Nephron progenitor cell (in vitro differentiated cells): ENCODE measurements around the gene TMEM168.

ENCODE experiments used
- DNase-seq: peaks from one replicate; pipeline ENCODE4 v3.0.0; 2021
- H3K27ac Mint-ChIP-seq: 2 replicates; pipeline ENCODE4 v1.8.0; 2021; ENCODE audit warnings: mild to moderate bottlenecking, moderate library complexity, mixed read lengths
- H3K27me3 Mint-ChIP-seq: 2 replicates; pipeline ENCODE4 v1.8.0; 2021; ENCODE audit warnings: mild to moderate bottlenecking, low read depth, mixed read lengths; ENCODE audit not compliant: poor library complexity
- H3K36me3 Mint-ChIP-seq: 2 replicates; pipeline ENCODE4 v1.8.0; 2021; ENCODE audit warnings: low read depth, mixed read lengths
- H3K4me1 Mint-ChIP-seq: 2 replicates; pipeline ENCODE4 v1.8.0; 2021; ENCODE audit warnings: mixed read lengths
- H3K4me3 Mint-ChIP-seq: 2 replicates; pipeline ENCODE4 v1.8.0; 2021; ENCODE audit warnings: mild to moderate bottlenecking, moderate library complexity, mixed read lengths
- H3K9me3 Mint-ChIP-seq: 2 replicates; pipeline ENCODE4 v1.8.0; 2021; ENCODE audit warnings: mild to moderate bottlenecking, moderate library complexity, mixed read lengths
- TF ChIP-seq, protein P1 (sequence below): fragments of 200-600 bp; sonication (generic); IDR thresholded peaks from 2 replicates; pipeline ENCODE4 v1.5.0; 2021; ENCODE audit warnings: antibody characterized with exemption

The TMEM168 gene

DNA sequence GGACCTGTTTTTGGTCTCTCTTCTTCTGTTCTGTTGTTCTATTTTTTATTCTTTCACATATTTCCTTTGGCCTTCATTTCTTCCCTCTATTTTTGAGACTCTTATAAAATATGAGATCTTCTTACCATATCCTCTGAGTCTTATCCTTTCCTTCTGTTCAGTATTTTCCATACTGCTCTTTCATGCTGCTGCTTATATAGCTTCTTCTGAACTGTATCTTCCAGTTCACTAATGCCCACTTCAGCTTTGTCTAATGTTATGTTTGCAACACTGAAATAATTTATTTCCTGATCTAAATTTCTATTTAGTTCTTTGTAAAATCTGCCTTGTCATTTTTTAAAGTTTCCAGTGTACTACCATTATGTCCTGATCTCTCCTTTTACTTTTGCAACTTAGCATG is 12.8 kb downstream of the TMEM168 start:
- Mint-ChIP-seq H3K36me3 (peaks cover 41% of the 10 kb centered on the region), H3K27ac (no peak overlapping the region), H3K4me1 (no peaks in the 10 kb centered on the region), H3K9me3 (no peaks in the 10 kb centered on the region), H3K4me3 (no peak overlapping the region), H3K27me3 (no peaks in the 10 kb centered on the region)
- TF ChIP-seq, protein P1, sequence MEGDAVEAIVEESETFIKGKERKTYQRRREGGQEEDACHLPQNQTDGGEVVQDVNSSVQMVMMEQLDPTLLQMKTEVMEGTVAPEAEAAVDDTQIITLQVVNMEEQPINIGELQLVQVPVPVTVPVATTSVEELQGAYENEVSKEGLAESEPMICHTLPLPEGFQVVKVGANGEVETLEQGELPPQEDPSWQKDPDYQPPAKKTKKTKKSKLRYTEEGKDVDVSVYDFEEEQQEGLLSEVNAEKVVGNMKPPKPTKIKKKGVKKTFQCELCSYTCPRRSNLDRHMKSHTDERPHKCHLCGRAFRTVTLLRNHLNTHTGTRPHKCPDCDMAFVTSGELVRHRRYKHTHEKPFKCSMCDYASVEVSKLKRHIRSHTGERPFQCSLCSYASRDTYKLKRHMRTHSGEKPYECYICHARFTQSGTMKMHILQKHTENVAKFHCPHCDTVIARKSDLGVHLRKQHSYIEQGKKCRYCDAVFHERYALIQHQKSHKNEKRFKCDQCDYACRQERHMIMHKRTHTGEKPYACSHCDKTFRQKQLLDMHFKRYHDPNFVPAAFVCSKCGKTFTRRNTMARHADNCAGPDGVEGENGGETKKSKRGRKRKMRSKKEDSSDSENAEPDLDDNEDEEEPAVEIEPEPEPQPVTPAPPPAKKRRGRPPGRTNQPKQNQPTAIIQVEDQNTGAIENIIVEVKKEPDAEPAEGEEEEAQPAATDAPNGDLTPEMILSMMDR, result no peak
- no peak for DNase-seq

DNA sequence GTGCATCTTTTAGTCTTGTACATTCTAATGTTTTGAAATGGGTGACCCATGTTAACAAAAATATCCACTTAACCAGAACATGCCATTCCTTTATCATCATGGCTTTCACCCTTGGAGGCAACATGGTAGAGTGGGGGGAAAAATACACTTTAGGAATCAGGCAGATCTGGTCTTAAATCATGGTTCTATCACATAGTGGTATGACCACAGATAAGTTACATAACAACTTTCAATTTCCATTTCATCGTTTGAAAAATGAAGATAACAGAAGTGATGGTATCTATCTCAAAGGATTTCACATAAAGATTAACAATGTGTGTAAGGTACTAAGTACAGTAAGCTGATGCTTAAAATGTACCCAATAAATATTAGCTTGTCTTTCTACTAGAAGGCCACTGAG is 19.0 kb downstream of the TMEM168 start:
- Mint-ChIP-seq H3K4me1 (no peaks in the 10 kb centered on the region), H3K27ac (no peak overlapping the region), H3K36me3 (peaks cover 5% of the 10 kb centered on the region)

DNA sequence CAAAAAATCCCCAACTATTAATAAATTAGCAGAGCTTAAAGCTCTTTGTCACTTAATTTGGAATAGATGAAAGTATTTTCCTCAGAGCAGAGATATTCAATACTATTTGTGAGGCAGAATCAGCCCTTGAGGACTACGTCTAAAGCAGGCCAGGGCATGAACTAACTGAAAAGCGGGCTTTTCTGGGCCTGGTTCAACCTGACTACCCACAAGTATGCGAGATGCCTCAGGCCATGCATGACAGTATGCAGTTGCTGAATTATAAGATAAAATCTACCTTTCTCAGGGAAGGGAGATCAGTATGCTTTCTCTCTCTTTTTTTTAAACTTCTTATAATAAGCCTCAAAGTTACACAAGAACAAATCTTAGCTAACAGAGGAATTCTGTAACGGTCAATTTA is 20.1 kb downstream of the TMEM168 start:
- Mint-ChIP-seq H3K27me3 (no peaks in the 10 kb centered on the region), H3K4me1 (no peaks in the 10 kb centered on the region), H3K9me3 (no peaks in the 10 kb centered on the region), H3K4me3 (no peak overlapping the region), H3K36me3 (peaks cover 5% of the 10 kb centered on the region), H3K27ac (no peak overlapping the region)
- TF ChIP-seq, protein P1, result no peak
- no peak for DNase-seq

More for the DNA sequence above, 19.0 kb downstream of the TMEM168 start:
- H3K27me3 Mint-ChIP-seq, result no peaks in the 10 kb centered on the region
- DNase-seq, result no peak
- no peaks in the 10 kb centered on the region for H3K9me3 Mint-ChIP-seq
- TF ChIP-seq, protein P1, result no peak
- no peak overlapping the region for H3K4me3 Mint-ChIP-seq

DNA sequence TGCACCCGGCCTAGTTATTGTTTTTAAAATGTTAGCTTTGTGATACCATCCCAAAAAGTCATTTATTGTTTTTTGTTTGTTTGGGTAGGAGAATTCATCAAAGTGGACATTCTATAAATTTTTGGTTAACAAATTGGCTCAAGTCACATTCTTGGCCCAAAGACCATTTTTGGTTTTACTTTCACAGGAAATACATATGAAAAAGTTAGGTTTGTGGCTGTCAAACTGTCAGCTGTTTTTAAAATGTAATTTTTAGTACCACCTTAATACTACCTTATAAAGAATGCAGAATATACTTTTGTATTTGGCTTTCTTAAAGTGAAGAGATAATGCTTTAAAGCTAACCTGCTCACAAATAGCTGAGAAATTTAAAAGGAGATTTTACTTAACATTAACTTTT is 25.1 kb downstream of the TMEM168 start:
- no peaks in the 10 kb centered on the region for H3K9me3 Mint-ChIP-seq
- no peaks in the 10 kb centered on the region for H3K27me3 Mint-ChIP-seq
- H3K27ac Mint-ChIP-seq, result no peak overlapping the region
- no peak for DNase-seq
- TF ChIP-seq, protein P1, result no peak
- H3K4me1 Mint-ChIP-seq, result no peaks in the 10 kb centered on the region
- H3K36me3 Mint-ChIP-seq, result peaks cover 5% of the 10 kb centered on the region
- no peak overlapping the region for H3K4me3 Mint-ChIP-seq

GRCh38 chr7:112763996-112764395 is 26.2 kb downstream of the TMEM168 start:
- no peaks in the 10 kb centered on the region for H3K4me1 Mint-ChIP-seq

DNA sequence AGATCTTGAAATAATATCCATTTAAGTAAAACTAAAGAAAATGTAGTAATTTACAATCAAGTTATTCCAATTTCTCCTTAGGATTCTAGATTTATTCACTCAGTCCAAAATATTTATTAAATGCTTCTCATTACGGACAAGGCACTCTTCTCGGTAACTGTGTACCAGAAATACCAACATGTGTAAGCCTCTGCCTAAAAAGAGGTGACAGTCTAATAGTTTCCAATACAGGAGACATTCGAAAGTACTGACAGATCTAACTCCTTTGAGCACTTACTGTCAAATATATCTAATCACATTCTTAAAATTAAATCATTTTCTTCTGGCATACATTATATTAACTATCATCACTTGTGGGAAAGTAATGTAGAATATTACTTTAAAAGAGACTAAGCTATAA is 26.9 kb downstream of the TMEM168 start:
- H3K9me3 Mint-ChIP-seq, result no peaks in the 10 kb centered on the region

More at GRCh38 chr7:112763996-112764395, 26.2 kb downstream of the TMEM168 start:
- Mint-ChIP-seq H3K9me3 (no peaks in the 10 kb centered on the region), H3K36me3 (peaks cover 5% of the 10 kb centered on the region), H3K27me3 (no peaks in the 10 kb centered on the region), H3K27ac (no peak overlapping the region), H3K4me3 (no peak overlapping the region)
- DNase-seq, result no peak
- TF ChIP-seq, protein P1, result no peak

More for the DNA sequence above, 26.9 kb downstream of the TMEM168 start:
- no peaks in the 10 kb centered on the region for H3K4me1 Mint-ChIP-seq
- TF ChIP-seq, protein P1, result no peak
- no peaks in the 10 kb centered on the region for H3K27me3 Mint-ChIP-seq
- H3K36me3 Mint-ChIP-seq, result peaks cover 5% of the 10 kb centered on the region
- H3K27ac Mint-ChIP-seq, result no peak overlapping the region
- no peak overlapping the region for H3K4me3 Mint-ChIP-seq
- no peak for DNase-seq
